GDM1 (cell line): ENCODE results near the gene ADGRB3.
"Not testable (repeated sequence)": the region's sequence is repeated elsewhere in the genome, so short reads cannot be mapped to it uniquely, and the experiment has no call there.

Source experiments
- DNase-seq: peaks from one replicate; lab custom pipeline; 2025; lab: John Stamatoyannopoulos, UW

The ADGRB3 gene

DNA sequence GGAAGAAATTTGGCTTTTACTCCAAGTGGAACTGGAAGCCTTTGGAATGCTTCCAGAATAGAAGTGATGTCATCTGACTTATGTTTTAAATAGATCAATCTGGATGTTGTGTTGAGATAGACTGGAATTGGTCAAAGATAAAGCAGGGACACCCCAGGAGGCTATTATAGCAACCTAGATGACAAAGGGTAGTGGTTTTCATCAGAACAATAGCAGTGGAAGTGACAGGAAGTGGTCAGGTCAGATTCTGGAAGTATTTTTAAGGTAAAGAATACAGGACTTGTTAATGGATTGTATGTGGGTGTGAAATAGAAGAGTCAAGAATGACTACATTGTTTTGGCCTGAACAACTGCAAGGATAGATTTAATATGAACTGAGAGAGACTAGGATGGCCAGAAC lies 191.4 kb downstream of the ADGRB3 start:
- no peak for DNase-seq

DNA sequence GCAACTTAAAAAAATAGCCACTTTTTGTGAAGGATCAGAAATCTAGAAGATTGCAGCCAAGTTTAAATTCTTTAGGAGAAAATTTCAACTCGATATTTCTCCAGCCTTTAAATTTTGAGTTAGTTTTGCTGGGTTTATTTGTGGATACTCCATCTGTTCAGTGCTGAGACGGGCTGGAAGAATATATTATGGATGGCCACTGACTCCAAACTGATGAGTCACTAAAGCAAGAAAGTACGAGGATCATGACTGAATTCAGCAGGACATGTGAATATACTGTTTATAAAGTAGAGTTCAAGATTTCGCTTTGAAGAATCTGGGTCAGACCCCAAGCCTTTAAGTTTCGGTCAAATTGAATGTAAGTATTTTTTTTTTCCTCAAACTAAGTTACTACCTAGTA lies 199.5 kb downstream of the ADGRB3 start:
- DNase-seq, result no peak

DNA sequence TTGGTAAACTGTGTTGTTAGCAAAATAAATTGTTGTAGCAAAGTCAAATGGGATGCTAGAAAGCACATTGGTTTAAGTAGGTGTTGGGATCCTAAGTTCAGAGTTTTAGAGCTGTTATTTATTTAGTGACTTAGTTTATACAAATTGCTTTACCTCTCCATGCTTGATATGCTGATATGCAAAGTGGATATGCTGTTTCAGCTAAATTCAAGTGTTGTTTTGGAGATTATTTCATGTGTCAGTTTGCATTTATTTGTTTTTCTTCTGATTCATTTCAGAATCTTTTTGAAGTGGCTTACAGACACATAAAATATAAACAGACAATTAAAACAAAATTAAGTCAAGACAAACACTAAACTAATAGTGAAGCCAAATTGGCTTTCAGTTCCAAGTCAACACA lies 203.5 kb downstream of the ADGRB3 start:
- no peak for DNase-seq

DNA sequence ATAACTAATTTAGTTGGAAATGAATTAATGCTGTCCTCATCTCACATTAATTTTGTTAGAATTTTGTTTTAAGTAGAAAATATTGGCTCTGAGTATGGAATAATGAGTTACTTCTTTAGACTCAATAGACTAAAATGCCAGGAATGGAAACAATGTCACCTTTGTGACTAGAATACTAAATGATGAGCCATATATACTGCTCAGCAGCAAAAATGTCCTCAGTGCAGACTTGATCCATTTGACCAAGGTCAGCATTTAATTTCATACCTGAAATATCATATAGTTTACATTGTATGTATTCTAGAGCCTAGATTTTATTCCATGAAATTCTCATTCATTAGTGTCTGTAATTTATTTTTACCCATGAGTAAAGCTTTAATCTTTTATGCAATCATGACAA lies 217.7 kb downstream of the ADGRB3 start:
- DNase-seq, result no peak

DNA sequence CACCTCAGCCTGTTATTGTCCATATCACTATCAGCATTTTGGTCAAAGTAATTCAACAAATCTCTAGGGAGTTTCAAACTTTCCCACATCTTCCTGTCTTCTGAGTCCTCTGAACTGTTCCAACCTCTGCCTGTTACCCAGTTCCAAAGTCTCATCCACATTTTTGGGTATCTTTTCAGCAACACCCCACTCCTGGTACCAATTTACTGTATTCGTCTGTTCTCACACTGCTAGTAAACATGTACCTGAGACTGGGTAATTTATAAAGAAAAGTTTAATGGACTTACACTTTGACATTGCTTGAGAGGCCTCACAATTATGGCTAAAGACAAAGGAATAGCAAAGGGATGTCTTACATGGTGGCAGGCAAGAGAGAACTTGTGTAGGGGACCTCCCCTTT lies 224.2 kb downstream of the ADGRB3 start:
- no peak for DNase-seq

DNA sequence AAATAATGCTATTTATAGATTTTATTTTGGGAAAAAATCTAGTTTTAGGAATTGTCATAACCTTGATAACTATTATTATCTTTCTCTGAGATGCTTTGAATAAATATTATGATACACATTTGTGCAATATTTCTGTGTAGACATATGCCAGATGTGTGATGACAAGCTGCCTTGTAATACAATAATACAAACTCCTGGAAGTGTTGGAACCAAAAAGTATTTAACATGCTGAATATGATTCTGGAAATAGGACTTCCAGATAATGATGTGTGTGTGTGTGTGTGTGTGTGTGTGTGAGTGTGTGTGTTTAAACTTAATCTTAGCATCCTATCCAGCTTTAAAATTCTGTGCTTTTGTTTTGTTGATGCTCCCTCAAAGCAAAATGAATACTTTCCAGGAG lies 233.6 kb downstream of the ADGRB3 start:
- DNase-seq, result no peak

DNA sequence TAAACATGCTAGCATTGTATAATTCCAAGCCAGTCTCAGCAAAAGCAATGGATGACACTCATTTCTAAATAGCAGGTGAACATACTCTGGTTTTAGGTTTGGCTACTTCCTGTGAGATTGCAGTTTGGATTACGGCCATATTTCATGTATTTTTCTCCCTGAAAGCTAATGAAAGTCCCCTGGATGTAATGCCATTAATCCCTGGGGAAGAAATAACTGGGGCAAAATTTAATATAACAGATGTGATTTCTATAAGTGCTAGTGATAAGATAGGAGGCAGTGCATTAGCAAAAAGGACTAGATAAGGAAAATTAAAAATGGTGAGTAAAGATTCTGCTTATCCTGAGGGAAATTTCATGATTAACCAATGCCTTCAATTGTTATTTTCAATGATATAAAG lies 238.2 kb downstream of the ADGRB3 start:
- DNase-seq, result no peak

DNA sequence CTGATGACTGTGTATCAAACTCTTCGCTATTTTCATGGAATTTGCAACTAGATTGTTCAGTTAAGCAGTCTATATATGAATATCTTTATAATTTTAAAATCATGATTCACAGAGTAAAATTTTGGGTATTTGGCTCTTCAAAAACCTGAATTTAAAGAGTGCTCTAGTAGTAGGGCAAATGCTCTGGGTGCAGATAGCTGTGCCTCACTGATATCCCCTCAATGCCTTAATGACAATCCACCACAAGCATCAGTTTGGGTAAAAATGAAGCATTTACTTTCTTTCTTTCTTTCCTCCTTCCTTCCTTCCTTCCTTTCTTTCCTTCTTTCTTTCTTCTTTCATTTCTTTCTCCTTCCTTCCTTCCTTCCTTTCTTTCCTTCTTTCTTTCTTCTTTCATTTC lies 239.7 kb downstream of the ADGRB3 start:
- no peak for DNase-seq

DNA sequence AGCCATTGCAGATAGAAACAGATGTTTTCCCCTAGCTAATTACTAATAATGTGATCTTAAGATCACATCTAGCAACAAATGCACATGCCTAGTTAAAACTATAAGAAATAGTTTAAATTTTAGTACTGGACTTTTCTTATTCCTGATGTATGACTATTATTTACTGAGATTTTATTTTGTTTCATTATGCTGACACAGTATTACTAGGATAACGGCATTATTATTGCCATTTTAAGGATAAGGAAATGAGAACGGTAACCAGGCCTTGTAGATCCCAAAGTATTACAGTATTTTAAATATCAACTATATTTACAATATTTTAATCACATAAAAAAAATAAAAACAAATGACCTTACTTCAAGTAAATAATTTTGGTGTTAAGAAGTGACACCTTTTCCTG lies 240.3 kb downstream of the ADGRB3 start:
- DNase-seq, result no peak

DNA sequence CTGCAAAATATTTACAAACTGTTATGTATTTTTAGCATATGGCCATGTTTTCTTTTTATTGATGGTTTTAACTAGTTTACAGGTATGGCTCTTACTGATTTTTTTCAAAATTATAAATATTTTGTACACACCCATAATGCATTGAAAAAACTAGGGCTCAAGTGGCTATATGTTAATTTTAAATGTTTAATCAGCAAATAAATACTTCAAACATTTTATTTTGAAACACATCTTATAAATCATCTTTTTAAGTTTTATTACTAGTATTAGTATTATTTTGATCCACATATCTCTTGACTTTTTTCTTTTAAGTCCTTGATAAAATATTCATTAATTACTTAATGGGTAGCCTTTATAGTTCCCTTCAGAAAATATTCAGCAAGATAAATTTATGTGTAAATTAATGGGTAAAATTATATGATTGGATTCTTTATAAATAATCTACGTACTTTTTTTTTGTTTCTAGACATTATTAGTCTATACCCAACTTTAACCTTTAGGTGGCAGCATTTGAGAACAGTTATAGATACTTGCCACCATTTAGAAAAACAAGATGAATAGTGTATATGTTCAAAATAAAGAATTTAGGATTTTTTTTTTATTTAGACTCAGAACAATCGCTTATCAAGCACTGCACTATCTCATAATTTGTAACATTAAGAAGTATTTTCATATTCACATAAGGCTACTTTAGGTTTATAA lies 241.9 kb downstream of the ADGRB3 start:
- no peak for DNase-seq

DNA sequence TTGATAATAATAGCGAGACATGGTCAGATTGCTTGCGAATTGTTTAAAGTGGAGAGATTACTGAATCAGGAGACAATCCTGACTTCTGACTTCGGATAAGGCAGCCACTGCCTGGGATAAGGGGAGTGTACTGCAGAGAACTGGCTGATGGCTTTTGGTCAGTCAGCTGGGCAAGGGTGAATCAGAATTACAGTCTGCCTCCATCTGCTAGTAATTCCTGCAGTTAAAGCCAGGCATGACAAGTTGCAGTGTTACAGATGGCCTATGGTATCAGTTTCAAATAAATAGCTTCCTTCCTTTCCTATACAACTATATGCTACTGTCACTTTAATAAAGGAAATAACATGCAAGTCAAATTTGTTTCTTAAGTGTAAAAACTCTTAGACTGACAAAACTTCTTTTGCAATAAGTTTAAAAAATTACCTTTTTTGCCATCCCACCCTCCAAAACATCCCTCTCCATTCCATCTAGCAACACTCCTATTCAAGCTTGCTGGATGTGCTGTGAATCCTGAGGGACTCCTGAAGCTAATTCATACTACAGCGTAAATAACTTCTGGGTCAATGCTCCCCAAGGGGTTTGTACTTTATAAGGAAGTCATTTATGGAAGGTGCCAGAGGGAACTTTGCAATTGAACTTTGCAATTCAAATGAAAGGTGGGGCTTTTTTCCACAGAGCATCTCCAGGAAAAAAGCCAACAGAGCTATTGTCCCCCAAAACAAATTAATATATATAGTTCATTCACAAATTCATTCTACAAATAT lies 245.2 kb downstream of the ADGRB3 start:
- DNase-seq, result no peak

DNA sequence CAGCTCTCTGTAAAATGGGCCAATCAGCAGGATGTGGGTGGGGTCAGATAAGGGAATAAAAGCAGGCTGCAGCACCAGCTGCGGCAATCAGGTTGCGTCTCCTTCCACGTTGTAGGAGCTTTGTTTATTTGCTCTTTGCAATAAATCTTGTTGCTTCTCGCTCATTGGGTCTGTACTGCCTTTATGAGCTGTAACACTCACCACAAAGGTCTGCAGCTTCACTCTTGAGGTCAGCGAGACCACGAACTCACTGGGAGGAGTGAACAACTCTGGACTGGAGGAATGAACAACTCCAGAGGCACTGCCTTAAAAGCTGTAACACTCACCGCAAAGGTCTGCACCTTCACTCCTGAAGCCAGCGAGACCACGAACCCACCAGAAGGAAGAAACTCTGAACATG lies 248.2 kb downstream of the ADGRB3 start:
- not testable (repeated sequence) for DNase-seq

DNA sequence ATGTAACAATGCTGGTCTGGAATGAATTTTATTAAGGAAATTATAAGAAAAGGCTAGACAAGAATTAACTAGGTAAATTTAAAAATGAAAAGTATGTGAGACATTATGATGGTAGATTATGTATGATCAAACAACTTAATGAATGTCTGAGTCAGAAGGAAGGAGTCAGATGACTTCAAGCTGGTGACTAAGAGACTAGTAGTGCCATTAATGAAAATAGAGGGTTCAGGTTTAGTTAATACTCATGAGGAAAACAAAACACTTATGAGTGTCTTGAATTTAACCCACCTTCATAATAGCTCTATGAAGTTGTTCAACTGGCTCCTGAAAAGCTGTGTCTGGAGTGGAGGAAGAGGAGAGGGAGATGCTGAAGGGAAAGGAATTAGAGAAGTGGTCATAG lies 256.3 kb downstream of the ADGRB3 start:
- no peak for DNase-seq

DNA sequence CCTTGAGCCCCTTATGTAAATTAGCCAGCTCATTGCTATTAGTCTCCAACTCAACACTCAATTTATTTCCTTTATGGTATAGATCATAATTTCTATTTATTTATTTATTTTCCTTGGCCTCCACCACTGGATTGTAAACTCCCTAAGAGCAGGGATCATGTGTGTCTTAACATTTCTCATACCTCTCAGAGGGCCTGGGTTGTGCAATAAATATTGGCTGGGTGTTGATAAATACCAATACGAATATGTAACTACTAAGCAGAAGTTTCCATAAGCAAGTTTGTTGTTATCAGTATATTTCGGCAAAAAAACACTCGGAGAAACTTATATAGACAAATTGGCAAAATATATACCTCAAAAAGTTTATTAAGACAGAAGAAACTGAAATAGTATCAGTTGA lies 257.4 kb downstream of the ADGRB3 start:
- no peak for DNase-seq

DNA sequence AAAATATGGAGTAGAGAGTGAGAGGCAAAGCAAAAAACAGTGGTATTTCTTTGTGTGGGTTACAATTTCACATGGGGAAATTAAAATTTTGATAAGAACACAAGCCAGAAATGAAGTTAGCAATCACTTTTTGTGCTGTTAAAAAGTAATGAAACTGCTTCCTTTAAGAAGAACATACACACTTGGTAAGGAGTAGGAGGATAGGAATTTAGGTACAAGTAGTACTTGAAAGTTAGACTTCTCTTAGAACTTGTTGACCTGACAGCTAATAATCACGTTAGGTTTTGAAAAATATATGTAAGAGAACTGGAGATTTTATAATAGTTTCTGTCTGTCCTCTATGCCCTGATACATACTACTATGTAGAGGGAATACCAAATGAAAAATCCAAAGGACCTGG lies 260.8 kb downstream of the ADGRB3 start:
- DNase-seq, result no peak

DNA sequence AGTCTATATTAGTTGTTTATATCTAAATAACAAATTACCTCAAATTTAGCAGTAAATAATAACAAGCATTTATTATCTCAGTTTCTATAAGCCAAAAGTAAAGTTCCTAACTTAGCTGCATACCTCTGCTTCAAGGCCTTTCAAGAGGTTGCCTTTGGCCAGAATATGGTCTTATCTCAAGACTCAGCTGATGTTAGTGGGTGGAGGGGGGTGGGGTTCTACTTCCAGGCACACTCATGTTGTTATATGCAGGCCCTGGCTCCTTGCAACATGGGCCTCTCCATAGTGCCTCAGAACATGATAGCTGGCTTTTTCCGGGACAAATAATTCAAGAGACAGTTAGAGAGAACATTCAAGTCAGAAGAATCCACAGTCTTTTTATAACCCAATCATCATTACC lies 266.0 kb downstream of the ADGRB3 start:
- DNase-seq, result no peak

DNA sequence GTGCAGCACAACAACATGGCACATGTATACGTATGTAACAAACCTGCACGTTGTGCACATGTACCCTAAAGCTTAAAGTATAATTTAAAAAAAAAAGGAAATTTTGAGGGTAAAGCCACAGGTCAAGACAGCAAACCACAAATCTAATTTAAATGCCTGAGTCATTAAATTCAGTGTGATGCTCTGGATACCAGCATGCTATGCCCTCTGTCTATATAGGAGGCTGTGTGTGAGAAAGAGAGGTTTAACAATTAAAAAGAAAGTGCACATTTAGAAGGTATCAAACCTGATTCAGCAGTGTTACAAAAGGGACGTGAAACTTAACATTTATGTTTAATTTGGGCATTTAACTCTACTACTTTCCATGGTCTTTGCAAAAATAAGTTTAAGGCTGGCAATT lies 276.3 kb downstream of the ADGRB3 start:
- DNase-seq, result no peak

DNA sequence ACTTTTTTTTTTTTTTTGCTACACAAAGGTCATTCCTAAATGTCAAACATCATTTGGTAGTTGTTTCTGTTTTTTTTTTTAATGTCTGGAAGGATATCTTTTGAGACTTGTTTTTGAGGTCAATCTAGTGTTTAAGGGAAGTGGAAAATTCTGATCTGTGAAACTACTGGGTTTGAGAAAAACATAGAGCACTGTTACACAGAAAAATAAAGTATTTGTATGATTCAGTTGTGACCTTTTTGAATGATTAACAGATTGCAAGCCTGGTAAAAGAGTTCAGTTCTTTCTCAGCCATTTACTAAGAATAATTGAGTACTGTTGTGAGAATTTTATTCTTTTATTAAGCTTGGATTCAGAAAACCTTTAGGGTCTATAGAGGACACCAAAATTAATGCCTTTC lies 276.7 kb downstream of the ADGRB3 start:
- DNase-seq, result no peak

DNA sequence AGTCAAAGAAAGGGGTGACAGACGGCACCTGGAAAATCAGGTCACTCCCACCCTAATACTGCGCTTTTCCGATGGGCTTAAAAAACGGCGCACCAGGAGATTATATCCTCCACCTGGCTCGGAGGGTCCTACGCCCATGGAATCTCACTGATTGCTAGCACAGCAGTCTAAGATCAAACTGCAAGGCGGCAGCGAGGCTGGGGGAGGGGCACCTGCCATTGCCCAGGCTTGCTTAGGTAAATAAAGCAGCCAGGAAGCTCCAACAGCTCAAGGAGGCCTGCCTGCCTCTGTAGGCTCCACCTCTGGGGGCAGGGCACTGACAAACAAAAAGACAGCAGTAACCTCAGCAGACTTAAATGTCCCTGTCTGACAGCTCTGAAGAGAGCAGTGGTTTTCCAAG lies 277.7 kb downstream of the ADGRB3 start:
- not testable (repeated sequence) for DNase-seq

DNA sequence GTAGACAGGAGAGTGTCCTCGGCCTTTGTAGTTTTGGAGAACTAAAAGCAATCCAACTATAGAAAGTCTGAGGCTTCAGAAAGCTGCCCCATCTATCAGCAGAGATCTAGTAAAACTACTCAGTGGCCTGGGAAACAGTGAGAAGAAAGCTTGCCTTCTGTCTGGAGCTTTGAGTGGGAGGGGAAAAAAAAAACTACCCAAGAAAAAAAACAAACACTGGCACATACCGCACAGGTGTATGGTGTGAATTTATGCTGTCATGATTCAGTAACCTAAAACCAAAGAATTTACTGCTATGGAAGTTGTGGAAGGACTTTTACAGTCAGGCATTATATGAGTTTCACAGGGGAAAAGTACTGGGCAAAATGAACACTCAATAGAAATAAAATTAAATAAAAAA lies 280.5 kb downstream of the ADGRB3 start:
- no peak for DNase-seq

DNA sequence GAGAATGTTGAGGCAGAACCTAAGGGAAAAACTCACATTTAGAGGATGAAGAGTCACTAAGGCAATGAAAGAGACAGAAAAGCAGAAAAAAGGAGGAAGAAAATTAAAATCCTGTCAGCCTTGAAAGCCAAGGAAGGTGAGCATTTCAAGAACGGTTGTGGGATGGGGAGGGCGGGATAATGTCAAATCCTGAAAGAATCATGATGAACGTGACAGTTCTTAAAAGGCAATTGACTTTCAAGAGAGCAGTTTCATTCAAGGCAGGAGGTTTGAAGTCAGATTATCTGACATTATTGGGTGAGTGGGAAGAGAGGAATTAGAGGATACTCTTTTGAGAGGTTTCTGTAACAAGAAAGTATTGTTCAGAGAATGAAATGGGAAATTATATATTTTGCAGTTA lies 284.5 kb downstream of the ADGRB3 start:
- no peak for DNase-seq

DNA sequence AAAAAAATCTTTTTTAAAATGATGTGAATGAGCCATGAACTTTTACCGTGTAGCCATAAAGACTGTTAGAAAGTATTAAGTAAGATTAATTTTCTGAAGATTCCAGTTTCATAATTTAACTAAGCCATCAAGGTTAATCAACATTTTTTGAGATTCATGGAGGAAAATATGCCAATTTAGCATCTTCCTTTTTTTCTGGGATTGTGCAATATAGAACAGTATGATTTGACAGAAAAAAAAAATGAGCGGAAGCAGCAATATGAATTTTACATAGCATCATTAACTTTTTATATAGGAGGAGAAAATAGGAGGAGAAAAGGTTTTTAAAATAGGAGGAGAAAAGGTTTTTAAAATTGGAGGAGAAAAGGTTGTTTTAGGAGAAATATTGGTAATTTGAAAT lies 306.3 kb downstream of the ADGRB3 start:
- no peak for DNase-seq

DNA sequence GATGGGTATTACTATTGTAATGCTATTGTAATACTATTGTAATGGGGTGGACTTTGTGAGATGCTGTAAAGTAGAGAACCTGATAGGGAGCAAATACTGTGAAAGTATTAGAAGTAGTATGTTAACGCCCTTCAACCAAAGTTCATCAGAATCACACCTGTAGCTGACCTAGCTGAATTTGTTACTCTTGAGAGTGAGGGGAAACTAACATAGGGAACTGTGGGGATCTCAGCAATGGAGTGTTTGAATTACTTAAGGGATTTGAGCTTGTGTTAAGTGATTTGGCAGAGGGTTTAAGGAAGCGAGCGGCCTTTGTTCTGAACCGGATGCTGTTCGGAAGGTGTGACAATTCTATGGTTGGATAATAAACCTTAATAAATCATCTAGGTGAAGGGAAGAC lies 312.6 kb downstream of the ADGRB3 start:
- no peak for DNase-seq

DNA sequence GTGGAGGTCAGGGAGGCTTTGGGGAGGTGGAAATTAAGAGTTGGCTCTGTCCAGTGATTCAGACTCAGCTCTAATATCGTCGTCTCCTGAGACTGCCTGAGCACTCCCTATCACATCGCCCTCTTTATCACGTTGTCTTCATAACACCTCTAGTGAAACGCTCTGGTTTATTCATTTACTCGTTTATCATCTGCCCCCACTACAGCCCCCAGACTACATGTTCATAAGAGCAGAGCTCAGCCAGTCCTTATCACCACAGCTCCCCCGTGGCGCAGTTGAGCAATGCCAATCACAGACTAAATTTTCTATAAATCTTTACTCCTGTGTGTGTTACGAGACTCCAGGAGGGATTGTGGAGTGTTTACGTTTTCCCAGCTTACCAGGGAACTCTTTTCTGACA lies 316.2 kb downstream of the ADGRB3 start:
- no peak for DNase-seq
